ENCODE results near the gene KCNH1. TPM values are rescaled to one million over a fixed set of nuclear protein-coding genes. Genes with fewer than 3 reads are reported as not detected.

Gene KCNH1
- total RNA-seq, 2 donors from 2014 or later = not detected

DNA sequence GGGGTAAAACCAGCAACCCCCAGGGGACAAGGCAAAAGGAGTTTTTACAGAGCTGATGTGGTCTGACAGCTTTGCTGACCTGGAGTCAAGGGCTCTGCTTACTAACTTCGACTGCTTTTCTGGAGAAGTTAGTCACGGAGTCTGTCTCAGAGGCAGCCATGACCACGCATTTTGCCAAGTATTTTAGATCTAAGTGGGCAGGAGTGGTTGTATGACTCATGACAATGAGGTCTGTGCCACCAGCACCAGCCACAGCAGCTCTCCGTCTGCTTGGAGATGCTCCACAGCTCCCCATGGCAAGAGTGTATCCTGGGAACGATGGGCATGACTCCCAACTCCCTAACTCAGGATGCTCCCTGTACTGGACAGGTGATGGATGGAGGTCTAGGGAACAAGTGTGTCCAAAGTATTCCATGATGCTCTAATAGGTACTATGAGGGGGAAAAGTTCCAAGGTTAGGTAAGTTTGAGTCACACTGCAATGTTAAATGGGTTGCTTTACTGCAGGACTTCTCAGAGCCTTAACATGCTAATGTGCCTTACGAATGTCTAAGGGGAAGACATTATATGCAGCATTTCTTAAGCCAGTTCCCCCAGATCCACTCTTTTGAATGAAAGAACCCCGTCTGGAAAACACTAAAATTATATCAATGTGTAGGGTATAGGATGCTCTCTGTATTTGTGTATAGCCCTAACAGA, 446.2 kb downstream of the KCNH1 start:
- H3K9me3 ChIP-seq (ENCODE audit: control insufficient read depth, low read length, poor library complexity, severe bottlenecking) = no peaks in the 10 kb centered on the region
- H3K36me3 Mint-ChIP-seq (ENCODE audit: low read depth) = no peaks in the 10 kb centered on the region
- no peaks in the 10 kb centered on the region for H3K27me3 Mint-ChIP-seq
- peaks cover 2% of the 10 kb centered on the region for H3K4me1 Mint-ChIP-seq
- DNase-seq (no peak), ATAC-seq (no peak)
- H3K4me3 Mint-ChIP-seq = no peak overlapping the region
- no peak overlapping the region for H3K27ac Mint-ChIP-seq

DNA sequence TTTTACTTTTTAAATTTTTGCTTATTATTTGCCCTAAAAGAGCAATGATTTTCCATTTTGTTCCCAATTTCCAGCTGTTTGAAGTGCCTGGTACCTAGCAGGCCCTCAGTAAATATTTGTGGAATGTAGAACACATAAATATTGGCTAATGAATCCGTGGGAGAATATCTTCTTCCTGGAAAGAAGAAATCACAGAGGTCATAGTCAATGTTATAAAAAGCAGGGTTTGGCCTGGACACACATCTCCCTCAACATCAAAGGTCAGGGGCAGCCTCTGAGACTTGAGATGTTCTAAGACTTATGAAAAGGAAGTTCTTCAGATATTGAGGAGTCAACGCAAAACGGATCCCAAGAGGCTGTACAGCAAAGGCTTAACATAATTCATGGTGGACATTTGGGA, 447.1 kb downstream of the KCNH1 start:
- Mint-ChIP-seq H3K4me3 (no peak overlapping the region), H3K4me1 (peaks cover 3% of the 10 kb centered on the region), H3K36me3 (ENCODE audit: low read depth) (no peaks in the 10 kb centered on the region), H3K27me3 (no peaks in the 10 kb centered on the region), H3K27ac (no peak overlapping the region)
- ATAC-seq (no peak), DNase-seq (no peak)
- H3K9me3 ChIP-seq (ENCODE audit: control insufficient read depth, low read length, poor library complexity, severe bottlenecking) = no peaks in the 10 kb centered on the region

DNA sequence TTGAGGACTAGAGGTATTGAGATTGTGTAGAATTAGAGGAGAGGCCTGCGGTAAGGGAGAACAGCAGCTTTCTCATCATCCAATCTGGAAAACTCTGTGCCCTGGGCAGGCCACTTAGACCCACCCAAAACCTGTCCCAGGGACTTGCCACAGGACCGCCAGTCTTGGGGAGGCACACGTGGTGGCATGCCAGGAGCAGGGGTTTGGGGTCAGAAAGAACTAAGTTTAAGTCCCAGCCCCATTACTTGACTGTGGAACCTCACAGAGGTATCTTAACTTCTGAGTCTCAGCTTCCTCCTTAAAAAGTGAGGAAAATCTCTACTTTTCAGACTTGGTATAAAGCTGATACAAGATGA, 448.7 kb downstream of the KCNH1 start:
- H3K4me1 Mint-ChIP-seq = peaks cover 3% of the 10 kb centered on the region
- no peaks in the 10 kb centered on the region for H3K27me3 Mint-ChIP-seq
- ATAC-seq = no peak
- no peak for DNase-seq
- H3K36me3 Mint-ChIP-seq (ENCODE audit: low read depth) = no peaks in the 10 kb centered on the region
- H3K9me3 ChIP-seq (ENCODE audit: control insufficient read depth, low read length, poor library complexity, severe bottlenecking) = no peaks in the 10 kb centered on the region
- H3K4me3 Mint-ChIP-seq = no peak overlapping the region
- H3K27ac Mint-ChIP-seq = no peak overlapping the region

DNA sequence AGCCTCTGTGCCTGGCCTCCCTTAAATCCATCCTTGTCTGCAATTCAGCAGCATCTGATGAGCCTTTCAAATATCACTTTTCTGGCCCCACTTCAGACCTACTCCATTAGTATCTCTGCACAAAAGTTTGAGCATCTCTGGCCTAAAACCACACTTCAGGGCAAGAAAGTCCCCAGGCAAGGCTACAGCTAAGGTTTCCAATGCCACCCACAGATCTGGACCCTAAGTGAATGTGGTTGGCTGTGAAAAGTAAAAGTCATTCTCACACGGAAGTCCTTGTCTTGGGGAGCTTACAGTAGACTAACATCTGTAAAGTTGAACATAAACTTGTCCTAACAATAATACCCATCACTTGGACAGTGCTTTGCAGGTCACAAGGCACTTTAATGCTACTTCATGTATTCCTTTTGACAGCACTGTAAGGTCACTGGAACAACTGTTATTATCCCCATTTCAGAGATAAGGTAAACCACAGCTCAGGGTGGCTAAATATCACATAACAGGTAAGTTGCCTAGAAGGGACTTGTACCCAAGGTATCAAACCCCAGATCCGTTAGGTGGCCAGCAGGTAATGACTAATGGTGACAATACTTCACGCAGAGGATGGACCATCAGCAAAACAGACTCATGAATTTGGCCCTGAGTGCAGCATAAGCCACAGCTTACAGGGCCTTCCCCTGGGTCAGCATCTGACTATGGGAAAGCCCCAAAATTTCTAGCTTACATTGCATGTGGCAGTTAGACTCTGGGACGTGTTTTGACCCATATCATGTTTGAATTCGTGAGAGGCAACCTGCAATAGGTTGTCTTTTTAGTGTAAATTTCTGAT, 449.3 kb downstream of the KCNH1 start:
- H3K27me3 Mint-ChIP-seq = no peaks in the 10 kb centered on the region
- no peak for ATAC-seq
- H3K27ac Mint-ChIP-seq = no peak overlapping the region

DNA sequence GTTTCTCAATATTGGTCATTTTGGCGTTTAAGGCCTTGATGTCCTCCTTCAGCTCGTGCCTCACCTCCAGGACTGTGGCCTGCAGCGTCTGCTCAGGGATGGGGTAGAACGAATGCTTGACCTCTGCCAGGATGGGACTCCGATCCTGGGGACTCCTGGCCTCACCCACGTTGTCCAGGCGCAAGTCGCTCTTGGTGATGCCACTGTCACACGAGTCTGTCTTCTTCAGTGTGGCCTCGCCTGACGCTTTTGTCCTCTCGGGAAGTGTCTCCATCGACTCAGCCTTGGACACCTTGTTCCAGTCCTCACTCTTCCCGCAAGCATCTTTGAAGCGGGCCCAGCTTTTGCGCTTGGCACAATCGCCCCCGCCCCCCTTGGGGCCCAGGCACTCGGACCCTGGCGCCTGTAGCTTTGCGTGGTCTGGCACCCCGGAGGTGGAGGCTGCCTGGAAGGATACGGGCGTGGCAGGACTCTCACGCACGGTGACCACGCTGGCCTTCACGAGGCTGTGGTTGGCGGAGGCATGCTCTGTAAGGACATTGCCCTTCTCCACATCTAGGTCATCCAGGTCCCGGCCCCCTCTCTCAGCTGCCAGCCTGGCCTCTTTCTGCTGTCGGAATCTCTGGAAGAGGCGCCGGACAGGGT, 450.4 kb downstream of the KCNH1 start:
- Mint-ChIP-seq H3K4me3 (no peak overlapping the region), H3K36me3 (ENCODE audit: low read depth) (no peaks in the 10 kb centered on the region), H3K4me1 (peaks cover 3% of the 10 kb centered on the region), H3K27ac (no peak overlapping the region), H3K27me3 (no peaks in the 10 kb centered on the region)
- DNase-seq (no peak), ATAC-seq (no peak)
- no peaks in the 10 kb centered on the region for H3K9me3 ChIP-seq (ENCODE audit: control insufficient read depth, low read length, poor library complexity, severe bottlenecking)

More for the DNA sequence above, 449.3 kb downstream of the KCNH1 start:
- Mint-ChIP-seq H3K36me3 (ENCODE audit: low read depth) (no peaks in the 10 kb centered on the region), H3K4me3 (no peak overlapping the region), H3K4me1 (peaks cover 3% of the 10 kb centered on the region)
- no peak for DNase-seq
- H3K9me3 ChIP-seq (ENCODE audit: control insufficient read depth, low read length, poor library complexity, severe bottlenecking) = no peaks in the 10 kb centered on the region

DNA sequence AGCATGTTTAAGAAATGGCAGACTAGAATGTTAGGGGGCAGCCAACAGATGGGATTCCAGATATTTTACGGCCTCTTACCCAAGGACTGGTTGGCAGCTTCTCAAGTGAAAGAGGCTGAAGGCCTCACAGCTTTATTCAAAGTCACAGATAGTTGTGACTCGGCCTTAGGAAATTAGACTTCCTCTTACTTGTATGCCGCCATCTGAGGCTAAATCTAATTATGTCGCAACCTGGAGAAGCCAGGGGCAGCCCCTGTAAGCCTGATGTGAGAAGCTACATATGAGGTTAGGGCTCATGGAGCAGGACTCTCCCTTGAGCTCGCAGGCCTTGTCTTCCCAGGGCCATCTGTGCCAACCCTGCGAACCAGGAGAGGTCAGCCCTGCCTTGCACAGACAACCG, 452.8 kb downstream of the KCNH1 start:
- peaks cover 3% of the 10 kb centered on the region for H3K4me1 Mint-ChIP-seq
- H3K27ac Mint-ChIP-seq = no peak overlapping the region
- ATAC-seq (no peak), DNase-seq (no peak)
- no peaks in the 10 kb centered on the region for H3K36me3 Mint-ChIP-seq (ENCODE audit: low read depth)
- no peak overlapping the region for H3K4me3 Mint-ChIP-seq
- H3K9me3 ChIP-seq (ENCODE audit: control insufficient read depth, low read length, poor library complexity, severe bottlenecking) = no peaks in the 10 kb centered on the region
- H3K27me3 Mint-ChIP-seq = no peaks in the 10 kb centered on the region

DNA sequence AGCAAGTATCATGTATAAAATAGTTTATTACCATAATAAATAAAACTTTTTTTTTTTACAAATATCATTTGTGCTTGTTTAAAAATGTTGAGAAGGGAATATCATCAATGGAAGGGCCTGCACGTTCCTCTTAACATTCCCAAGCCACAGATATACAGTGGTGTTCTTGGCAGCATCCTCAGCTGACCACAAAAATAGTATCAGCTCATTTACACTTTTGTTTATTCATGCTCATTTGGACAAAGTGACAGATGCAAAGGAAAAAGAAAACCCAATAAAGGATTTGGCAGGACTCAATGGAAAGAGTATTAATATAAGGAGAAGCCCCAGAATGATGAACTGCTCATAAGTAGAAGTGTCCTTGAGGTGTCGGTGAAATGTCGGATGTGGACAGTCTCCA, 455.6 kb downstream of the KCNH1 start:
- Mint-ChIP-seq H3K27ac (no peak overlapping the region), H3K36me3 (ENCODE audit: low read depth) (peaks cover 3% of the 10 kb centered on the region), H3K27me3 (no peaks in the 10 kb centered on the region), H3K4me3 (no peak overlapping the region), H3K4me1 (peaks cover 2% of the 10 kb centered on the region)
- DNase-seq (no peak), ATAC-seq (no peak)
- H3K9me3 ChIP-seq (ENCODE audit: control insufficient read depth, low read length, poor library complexity, severe bottlenecking) = no peaks in the 10 kb centered on the region

DNA sequence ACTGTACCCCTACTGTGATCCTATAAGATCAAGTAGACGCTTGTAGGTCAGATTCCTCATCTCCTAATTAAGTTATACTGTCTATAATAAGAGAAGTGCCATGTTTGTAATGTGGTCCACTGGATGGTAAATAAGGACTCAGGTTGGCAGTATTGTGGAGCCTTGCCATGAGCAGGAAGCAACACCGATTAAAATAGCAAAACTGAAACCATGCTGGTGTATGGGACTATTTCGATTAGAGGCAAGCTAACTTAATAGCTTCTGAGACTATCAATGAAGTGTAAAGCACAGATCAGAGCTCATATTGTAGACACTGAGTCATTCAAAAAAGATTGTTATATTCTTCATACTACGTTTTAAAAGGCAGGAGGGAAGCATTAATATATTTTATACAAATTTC, 456.4 kb downstream of the KCNH1 start:
- ATAC-seq (no peak), DNase-seq (no peak)
- H3K27me3 Mint-ChIP-seq = no peaks in the 10 kb centered on the region
- H3K4me3 Mint-ChIP-seq = no peak overlapping the region
- no peak overlapping the region for H3K27ac Mint-ChIP-seq
- peaks cover 2% of the 10 kb centered on the region for H3K4me1 Mint-ChIP-seq
- peaks cover 5% of the 10 kb centered on the region for H3K36me3 Mint-ChIP-seq (ENCODE audit: low read depth)
- H3K9me3 ChIP-seq (ENCODE audit: control insufficient read depth, low read length, poor library complexity, severe bottlenecking) = no peaks in the 10 kb centered on the region

DNA sequence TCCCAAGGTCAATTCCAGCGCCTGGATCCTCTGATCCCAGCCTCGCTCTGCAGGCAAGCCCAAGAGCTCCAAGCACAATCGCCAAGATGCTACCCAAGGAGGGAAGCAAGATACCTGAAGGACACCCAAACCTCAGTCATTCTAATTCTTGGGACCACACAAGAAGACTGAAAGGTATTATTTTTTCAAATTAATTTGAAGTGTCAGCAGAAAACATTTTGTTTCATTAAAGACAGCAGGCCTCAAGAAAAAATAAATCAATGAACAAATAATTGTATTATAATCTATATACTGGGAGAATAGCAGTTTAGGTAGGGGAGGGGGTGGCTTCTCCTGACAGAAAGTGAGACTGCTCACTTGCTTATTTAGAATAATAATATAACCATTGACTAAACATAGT, 457.4 kb downstream of the KCNH1 start:
- Mint-ChIP-seq H3K4me1 (no peaks in the 10 kb centered on the region), H3K27ac (no peak overlapping the region), H3K36me3 (ENCODE audit: low read depth) (peaks cover 5% of the 10 kb centered on the region), H3K4me3 (no peak overlapping the region), H3K27me3 (no peaks in the 10 kb centered on the region)
- no peak for ATAC-seq
- no peak for DNase-seq
- H3K9me3 ChIP-seq (ENCODE audit: control insufficient read depth, low read length, poor library complexity, severe bottlenecking) = no peaks in the 10 kb centered on the region

DNA sequence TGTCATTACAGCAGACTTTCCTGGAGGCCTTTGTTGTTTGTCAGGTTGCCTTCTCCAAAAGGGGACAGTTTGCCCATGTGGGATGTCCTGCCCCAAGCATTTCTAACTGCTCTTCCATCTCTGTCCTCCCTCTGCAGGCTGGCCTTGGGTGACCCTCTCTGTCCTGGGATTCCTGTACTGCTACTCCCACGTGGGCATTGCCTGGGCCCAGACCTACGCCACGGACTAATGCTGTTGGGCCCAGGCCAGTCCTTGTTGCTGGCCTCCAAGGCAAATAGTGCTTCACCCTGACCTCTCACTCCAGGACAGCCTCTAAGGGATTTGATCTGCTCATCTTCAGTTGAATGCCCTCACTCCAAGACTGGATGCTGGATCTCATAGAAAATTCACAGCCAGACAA, 459.8 kb downstream of the KCNH1 start:
- Mint-ChIP-seq H3K4me3 (no peak overlapping the region), H3K36me3 (ENCODE audit: low read depth) (peaks cover 5% of the 10 kb centered on the region)
- ATAC-seq = no peak

DNA sequence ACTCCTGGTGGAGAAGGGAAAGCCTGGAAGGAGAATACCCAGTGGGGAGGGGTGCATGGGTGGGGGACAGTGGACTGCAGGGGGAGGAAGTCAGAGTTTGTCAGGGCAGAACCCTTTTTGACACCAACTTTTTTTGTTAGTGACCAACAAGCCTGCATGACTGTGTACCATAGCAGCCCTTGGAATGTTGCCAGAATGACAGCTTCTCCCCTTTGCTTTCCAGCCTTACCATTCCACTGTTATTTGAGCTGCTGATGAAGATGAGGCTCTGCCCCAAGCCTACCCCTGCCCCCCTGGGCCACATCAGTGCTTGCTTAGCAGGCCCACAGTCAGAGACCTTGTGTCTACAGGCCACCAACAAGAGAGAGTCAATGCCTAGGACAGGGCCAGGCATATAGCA, 464.0 kb downstream of the KCNH1 start:
- Mint-ChIP-seq H3K27me3 (no peaks in the 10 kb centered on the region), H3K27ac (no peak overlapping the region), H3K36me3 (ENCODE audit: low read depth) (peaks cover 5% of the 10 kb centered on the region), H3K4me1 (no peaks in the 10 kb centered on the region), H3K4me3 (no peak overlapping the region)
- ATAC-seq (no peak), DNase-seq (no peak)
- no peaks in the 10 kb centered on the region for H3K9me3 ChIP-seq (ENCODE audit: control insufficient read depth, low read length, poor library complexity, severe bottlenecking)

More for the DNA sequence above, 459.8 kb downstream of the KCNH1 start:
- H3K4me1 Mint-ChIP-seq = no peaks in the 10 kb centered on the region
- no peaks in the 10 kb centered on the region for H3K27me3 Mint-ChIP-seq
- DNase-seq = no peak
- no peaks in the 10 kb centered on the region for H3K9me3 ChIP-seq (ENCODE audit: control insufficient read depth, low read length, poor library complexity, severe bottlenecking)
- H3K27ac Mint-ChIP-seq = no peak overlapping the region

DNA sequence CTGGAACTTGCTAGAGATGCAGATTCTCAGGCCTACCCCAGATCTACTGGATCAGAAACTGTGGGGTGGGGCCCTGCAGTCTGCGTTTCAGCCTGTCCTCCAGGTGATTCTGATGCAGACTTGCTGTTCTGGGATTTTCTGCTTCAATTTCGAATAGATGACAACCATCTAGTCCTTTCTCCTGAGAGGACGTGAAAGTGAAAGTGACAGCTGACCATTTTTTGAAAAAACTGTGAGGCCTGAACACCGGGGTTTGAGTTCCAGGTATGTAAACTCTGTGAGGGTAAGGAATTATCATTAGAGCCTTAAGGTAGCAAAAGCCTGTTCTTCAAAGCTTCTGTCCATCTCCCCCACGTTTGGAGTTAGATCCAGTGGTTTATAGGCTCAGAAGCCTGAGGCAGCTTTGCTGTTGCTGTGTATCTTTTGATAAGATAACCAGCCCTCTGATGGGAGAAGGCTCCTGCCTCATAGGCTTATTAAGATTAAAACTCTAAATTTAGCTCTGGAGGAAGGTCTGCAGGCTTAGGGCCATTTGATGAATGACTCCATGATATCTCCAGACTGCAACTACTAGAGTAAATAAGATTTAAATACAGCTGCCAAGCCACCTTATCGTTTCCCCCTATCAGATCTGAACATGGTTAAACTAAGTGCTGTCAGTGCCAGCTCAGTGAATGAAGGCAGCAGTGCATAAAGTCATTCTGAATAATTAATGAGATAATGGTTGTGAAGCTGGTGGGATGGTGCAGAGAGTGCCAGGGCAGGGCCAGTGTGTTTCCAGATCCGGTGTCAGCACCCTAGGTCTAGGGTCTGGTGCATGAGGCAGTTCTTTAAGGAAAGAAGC, 470.0 kb downstream of the KCNH1 start:
- ATAC-seq (no peak), DNase-seq (no peak)
- no peak overlapping the region for H3K4me3 Mint-ChIP-seq
- H3K36me3 Mint-ChIP-seq (ENCODE audit: low read depth) = no peaks in the 10 kb centered on the region
- peaks cover 3% of the 10 kb centered on the region for H3K4me1 Mint-ChIP-seq
- H3K9me3 ChIP-seq (ENCODE audit: control insufficient read depth, low read length, poor library complexity, severe bottlenecking) = no peaks in the 10 kb centered on the region
- H3K27ac Mint-ChIP-seq = no peak overlapping the region
- no peaks in the 10 kb centered on the region for H3K27me3 Mint-ChIP-seq

All from T-helper 17 cell (primary cell).